ENCODE results near the gene REC8.

Gene REC8

GRCh38 chr14:24122416-24122815 is 49.5 kb upstream of the REC8 start (continued):
- TF ChIP-seq TSHZ2 (CRISPR knock-in tag; IDR thresholded peaks at IDR 0.05) (no peak), CREB5 (CRISPR knock-in tag; IDR thresholded peaks at IDR 0.05; ENCODE audit: low read depth) (no peak), GLIS3 (CRISPR knock-in tag; IDR thresholded peaks at IDR 0.05) (no peak)

- TF ChIP-seq ZFP30 (CRISPR knock-in tag; IDR thresholded peaks at IDR 0.05) = no peak
- no peak; the same call in 2 of the 3 replicates for ATAC-seq
Observed at GRCh38 chr14:24122898-24123297, 49.0 kb upstream of the REC8 start.

- TF ChIP-seq TCF4 (CRISPR knock-in tag; IDR thresholded peaks at IDR 0.05; ENCODE audit: borderline replicate concordance) = no peak
- no peak for TF ChIP-seq ZC3H10 (CRISPR knock-in tag; IDR thresholded peaks at IDR 0.05)
- TF ChIP-seq ZFP30 (CRISPR knock-in tag; IDR thresholded peaks at IDR 0.05) = no peak
- TF ChIP-seq ESRRG (CRISPR knock-in tag; IDR thresholded peaks at IDR 0.05) = no peak
- TF ChIP-seq ZNF70 (CRISPR knock-in tag; IDR thresholded peaks at IDR 0.05) = no peak
- TF ChIP-seq ZNF565 (CRISPR knock-in tag; conservative IDR thresholded peaks at IDR 0.05; ENCODE audit: low read depth) = no peak
- TF ChIP-seq SNAI2 (CRISPR knock-in tag; IDR thresholded peaks at IDR 0.05) = no peak
- no peak for TF ChIP-seq CSRNP3 (CRISPR knock-in tag; IDR thresholded peaks at IDR 0.05)
- no peak for TF ChIP-seq OSR1 (CRISPR knock-in tag; IDR thresholded peaks at IDR 0.05)
- TF ChIP-seq ARNTL (CRISPR knock-in tag; IDR thresholded peaks at IDR 0.05; ENCODE audit: borderline replicate concordance, low read depth) = no peak
- TF ChIP-seq TSHZ2 (CRISPR knock-in tag; IDR thresholded peaks at IDR 0.05) = no peak
- TF ChIP-seq GLIS3 (CRISPR knock-in tag; IDR thresholded peaks at IDR 0.05) = no peak
- no peak for ATAC-seq
Observed at GRCh38 chr14:24123424-24124417, 48.2 kb upstream of the REC8 start.

- ATAC-seq = no peak
- TF ChIP-seq ZFP30 (CRISPR knock-in tag; IDR thresholded peaks at IDR 0.05) = no peak
- TF ChIP-seq CSDC2 (CRISPR knock-in tag; IDR thresholded peaks at IDR 0.05) = no peak
- no peak for TF ChIP-seq PATZ1 (CRISPR knock-in tag; IDR thresholded peaks at IDR 0.05; ENCODE audit: borderline replicate concordance)
Observed at GRCh38 chr14:24126939-24127338, 44.9 kb upstream of the REC8 start.
